ENCODE results near the gene PTPN22.

GRCh38 chr1:113813218-113813617 lies 58.3 kb downstream of the PTPN22 start:
- no peak for TF ChIP-seq CTCF (IDR thresholded peaks at IDR 0.05)
- no peak for TF ChIP-seq POLR2A (IDR thresholded peaks at IDR 0.05)
